Smooth muscle cell of the brain vasculature (primary cell): ENCODE results near the gene DENND1A.
"Not testable (repeated sequence)": the region's sequence is repeated elsewhere in the genome, so short reads cannot be mapped to it uniquely, and the experiment has no call there.

ENCODE experiments used
- DNase-seq: peaks from one replicate; pipeline ENCODE4 v3.0.0-alpha.2; 2012; ENCODE audit warnings: low read depth, low spot score

The DENND1A gene

GRCh38 chr9:123434619-123435240 is 495.2 kb downstream of the DENND1A start:
- DNase-seq: no peak

GRCh38 chr9:123432331-123433236 is 497.3 kb downstream of the DENND1A start:
- no peak for DNase-seq

GRCh38 chr9:123431581-123431980 is 498.3 kb downstream of the DENND1A start:
- DNase-seq: no peak

- DNase-seq: not testable (repeated sequence)
These were observed 501.5 kb downstream of the DENND1A start for GRCh38 chr9:123428450-123428849.

GRCh38 chr9:123426406-123426805 is 503.5 kb downstream of the DENND1A start:
- no peak for DNase-seq

- DNase-seq: no peak
These were observed 504.0 kb downstream of the DENND1A start for GRCh38 chr9:123425836-123426365.

GRCh38 chr9:123425261-123425821 is 504.6 kb downstream of the DENND1A start:
- DNase-seq: no peak

- no peak for DNase-seq
These were observed 505.2 kb downstream of the DENND1A start for GRCh38 chr9:123424552-123425225.

GRCh38 chr9:123424131-123424530 is 505.8 kb downstream of the DENND1A start:
- no peak for DNase-seq

GRCh38 chr9:123423311-123423640 is 506.6 kb downstream of the DENND1A start:
- DNase-seq: no peak

- no peak for DNase-seq
These were observed 507.2 kb downstream of the DENND1A start for GRCh38 chr9:123422635-123423310.

- DNase-seq: no peak
These were observed 508.0 kb downstream of the DENND1A start for GRCh38 chr9:123421801-123422455.

GRCh38 chr9:123421186-123421585 is 508.7 kb downstream of the DENND1A start:
- no peak for DNase-seq

- DNase-seq: no peak
These were observed 509.3 kb downstream of the DENND1A start for GRCh38 chr9:123420592-123421111.

GRCh38 chr9:123419721-123420591 is 510.0 kb downstream of the DENND1A start:
- DNase-seq: no peak

- no peak for DNase-seq
These were observed 510.8 kb downstream of the DENND1A start for GRCh38 chr9:123419091-123419490.

- DNase-seq: no peak
These were observed 511.4 kb downstream of the DENND1A start for GRCh38 chr9:123418506-123418905.

GRCh38 chr9:123418052-123418430 is 511.9 kb downstream of the DENND1A start:
- DNase-seq: no peak

GRCh38 chr9:123417289-123418051 is 512.5 kb downstream of the DENND1A start:
- DNase-seq: no peak
